ENCODE results near the gene KCNN4. TPM values are rescaled to one million over a fixed set of nuclear protein-coding genes. Genes with fewer than 3 reads are reported as not detected.

Gene KCNN4
- total RNA-seq, 1 experiment from 2014 or later = 29.7 TPM

- POLR2A ChIA-PET = interaction anchor here (1.7 kb wide), 1 partner anchor 56 kb away, joined by 8 read pairs; no protein-coding TSS in a partner anchor
Observed at GRCh38 chr19:43724896-43725295, 55.9 kb downstream of the KCNN4 start.

DNA sequence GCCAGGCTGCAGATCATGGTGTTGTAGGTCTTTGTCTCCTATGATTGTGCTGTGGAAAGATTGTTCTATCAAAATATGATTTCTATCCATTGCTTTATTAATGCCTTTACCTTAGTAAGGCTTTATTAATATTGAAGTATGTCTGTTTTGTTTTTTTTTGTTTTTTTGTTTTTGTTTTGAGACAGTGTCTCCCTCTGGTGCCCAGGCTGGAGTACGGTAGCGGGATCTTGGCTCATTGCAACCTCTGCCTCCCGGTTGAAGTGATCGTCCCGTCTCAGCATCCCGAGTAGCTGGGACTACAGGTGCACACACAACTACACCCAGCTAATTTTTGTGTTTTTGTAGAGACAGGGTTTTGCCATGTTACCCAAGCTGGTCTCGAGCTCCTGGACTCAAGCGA is 57.2 kb downstream of the KCNN4 start:
- Histone ChIP-seq H3K27ac (ENCODE audit: low read length) (no peak overlapping the region), H3K9me3 (ENCODE audit: control insufficient read depth, insufficient read depth, low read depth, low read length) (no peaks in the 10 kb centered on the region), H3K4me1 (ENCODE audit: control insufficient read depth, insufficient read depth, low read length) (no peaks in the 10 kb centered on the region), H3K27me3 (ENCODE audit: control insufficient read depth, insufficient read depth, low read length) (no peaks in the 10 kb centered on the region), H3K36me3 (ENCODE audit: control insufficient read depth, insufficient read depth, low read length) (no peaks in the 10 kb centered on the region), H3K4me3 (ENCODE audit: low read depth in 2 of 2, low read length in 2 of 2) (no peak overlapping the region)
- in situ Hi-C loops (cut with HindIII; ENCODE audit: low pct_unique_long_range_greater_than_20kb, low sequenced_read_pairs) (no loop called here), intact Hi-C loops (cut with micrococcal nuclease; ENCODE audit: unreplicated experiment) (no loop called here)
- no peak for DNase-seq (ENCODE audit: low read depth, low spot score)
- BruUV-seq (replicated peaks) = no TSS peak
- POLR2A ChIA-PET = interaction anchor here (0.7 kb wide), 1 partner anchor 61 kb away, joined by 3 read pairs; no protein-coding TSS in a partner anchor
- CTCF ChIA-PET = interaction anchor here (0.8 kb wide), 1 partner anchor 48 kb away, joined by 3 read pairs; no protein-coding TSS in a partner anchor
- ATAC-seq = no peak
- TF ChIP-seq SIN3A (IDR thresholded peaks at IDR 0.05; ENCODE audit: borderline replicate concordance, insufficient read depth, low read depth, low read length) = no peak

More at GRCh38 chr19:43724896-43725295, 55.9 kb downstream of the KCNN4 start:
- H3K27me3 ChIP-seq (ENCODE audit: control insufficient read depth, insufficient read depth, low read length) = no peaks in the 10 kb centered on the region
- H3K9me3 ChIP-seq (ENCODE audit: control insufficient read depth, insufficient read depth, low read depth, low read length) = no peaks in the 10 kb centered on the region
- DNase-seq (ENCODE audit: low read depth, low spot score) (no peak), ATAC-seq (no peak)
- H3K4me3 ChIP-seq (ENCODE audit: low read depth in 2 of 2, low read length in 2 of 2) = no peak overlapping the region
- TF ChIP-seq TCF7L2 (IDR thresholded peaks at IDR 0.05; ENCODE audit: low read depth, low read length) (no peak), POLR2AphosphoS5 (IDR thresholded peaks at IDR 0.05; ENCODE audit: low read depth, low read length) (no peak), SIN3A (IDR thresholded peaks at IDR 0.05; ENCODE audit: borderline replicate concordance, insufficient read depth, low read depth, low read length) (no peak)
- TF ChIP-seq, protein P1, sequence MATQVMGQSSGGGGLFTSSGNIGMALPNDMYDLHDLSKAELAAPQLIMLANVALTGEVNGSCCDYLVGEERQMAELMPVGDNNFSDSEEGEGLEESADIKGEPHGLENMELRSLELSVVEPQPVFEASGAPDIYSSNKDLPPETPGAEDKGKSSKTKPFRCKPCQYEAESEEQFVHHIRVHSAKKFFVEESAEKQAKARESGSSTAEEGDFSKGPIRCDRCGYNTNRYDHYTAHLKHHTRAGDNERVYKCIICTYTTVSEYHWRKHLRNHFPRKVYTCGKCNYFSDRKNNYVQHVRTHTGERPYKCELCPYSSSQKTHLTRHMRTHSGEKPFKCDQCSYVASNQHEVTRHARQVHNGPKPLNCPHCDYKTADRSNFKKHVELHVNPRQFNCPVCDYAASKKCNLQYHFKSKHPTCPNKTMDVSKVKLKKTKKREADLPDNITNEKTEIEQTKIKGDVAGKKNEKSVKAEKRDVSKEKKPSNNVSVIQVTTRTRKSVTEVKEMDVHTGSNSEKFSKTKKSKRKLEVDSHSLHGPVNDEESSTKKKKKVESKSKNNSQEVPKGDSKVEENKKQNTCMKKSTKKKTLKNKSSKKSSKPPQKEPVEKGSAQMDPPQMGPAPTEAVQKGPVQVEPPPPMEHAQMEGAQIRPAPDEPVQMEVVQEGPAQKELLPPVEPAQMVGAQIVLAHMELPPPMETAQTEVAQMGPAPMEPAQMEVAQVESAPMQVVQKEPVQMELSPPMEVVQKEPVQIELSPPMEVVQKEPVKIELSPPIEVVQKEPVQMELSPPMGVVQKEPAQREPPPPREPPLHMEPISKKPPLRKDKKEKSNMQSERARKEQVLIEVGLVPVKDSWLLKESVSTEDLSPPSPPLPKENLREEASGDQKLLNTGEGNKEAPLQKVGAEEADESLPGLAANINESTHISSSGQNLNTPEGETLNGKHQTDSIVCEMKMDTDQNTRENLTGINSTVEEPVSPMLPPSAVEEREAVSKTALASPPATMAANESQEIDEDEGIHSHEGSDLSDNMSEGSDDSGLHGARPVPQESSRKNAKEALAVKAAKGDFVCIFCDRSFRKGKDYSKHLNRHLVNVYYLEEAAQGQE (IDR thresholded peaks at IDR 0.05; ENCODE audit: insufficient read depth in 1 of 2, low read depth in 2 of 2, low read length in 1 of 2) = no peak
- TF ChIP-seq, protein P2, sequence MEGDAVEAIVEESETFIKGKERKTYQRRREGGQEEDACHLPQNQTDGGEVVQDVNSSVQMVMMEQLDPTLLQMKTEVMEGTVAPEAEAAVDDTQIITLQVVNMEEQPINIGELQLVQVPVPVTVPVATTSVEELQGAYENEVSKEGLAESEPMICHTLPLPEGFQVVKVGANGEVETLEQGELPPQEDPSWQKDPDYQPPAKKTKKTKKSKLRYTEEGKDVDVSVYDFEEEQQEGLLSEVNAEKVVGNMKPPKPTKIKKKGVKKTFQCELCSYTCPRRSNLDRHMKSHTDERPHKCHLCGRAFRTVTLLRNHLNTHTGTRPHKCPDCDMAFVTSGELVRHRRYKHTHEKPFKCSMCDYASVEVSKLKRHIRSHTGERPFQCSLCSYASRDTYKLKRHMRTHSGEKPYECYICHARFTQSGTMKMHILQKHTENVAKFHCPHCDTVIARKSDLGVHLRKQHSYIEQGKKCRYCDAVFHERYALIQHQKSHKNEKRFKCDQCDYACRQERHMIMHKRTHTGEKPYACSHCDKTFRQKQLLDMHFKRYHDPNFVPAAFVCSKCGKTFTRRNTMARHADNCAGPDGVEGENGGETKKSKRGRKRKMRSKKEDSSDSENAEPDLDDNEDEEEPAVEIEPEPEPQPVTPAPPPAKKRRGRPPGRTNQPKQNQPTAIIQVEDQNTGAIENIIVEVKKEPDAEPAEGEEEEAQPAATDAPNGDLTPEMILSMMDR (IDR thresholded peaks at IDR 0.05) = no peak
- BruUV-seq (replicated peaks) = no TSS peak
- CTCF ChIA-PET = interaction anchor here (0.6 kb wide), 2 partner anchors 23 to 57 kb away, joined by 3 read pairs; no protein-coding TSS in a partner anchor
- H3K4me1 ChIP-seq (ENCODE audit: control insufficient read depth, insufficient read depth, low read length) = no peaks in the 10 kb centered on the region
- intact Hi-C loops (cut with micrococcal nuclease; ENCODE audit: unreplicated experiment) = no loop called here
- H3K27ac ChIP-seq (ENCODE audit: low read length) = no peak overlapping the region
- in situ Hi-C loops (cut with HindIII; ENCODE audit: low pct_unique_long_range_greater_than_20kb, low sequenced_read_pairs) = no loop called here
- H3K36me3 ChIP-seq (ENCODE audit: control insufficient read depth, insufficient read depth, low read length) = no peaks in the 10 kb centered on the region; the same call in 1 of the 2 replicates

GRCh38 chr19:43721469-43722048 is 59.2 kb downstream of the KCNN4 start:
- DNase-seq (ENCODE audit: low read depth, low spot score) = no peak
- CTCF ChIA-PET = interaction anchor here (0.6 kb wide), 1 partner anchor 42 kb away, joined by 3 read pairs; no protein-coding TSS in a partner anchor
- H3K36me3 ChIP-seq (ENCODE audit: control insufficient read depth, insufficient read depth, low read length) = no peaks in the 10 kb centered on the region
- intact Hi-C loops (cut with micrococcal nuclease; ENCODE audit: unreplicated experiment) = no loop called here
- no TSS peak for BruUV-seq (replicated peaks)
- H3K27ac ChIP-seq (ENCODE audit: low read length) = no peak overlapping the region
- no peaks in the 10 kb centered on the region for H3K4me1 ChIP-seq (ENCODE audit: control insufficient read depth, insufficient read depth, low read length)
- no peaks in the 10 kb centered on the region for H3K9me3 ChIP-seq (ENCODE audit: control insufficient read depth, insufficient read depth, low read depth, low read length)
- no peak overlapping the region for H3K4me3 ChIP-seq (ENCODE audit: low read depth in 2 of 2, low read length in 2 of 2)
- no peaks in the 10 kb centered on the region for H3K27me3 ChIP-seq (ENCODE audit: control insufficient read depth, insufficient read depth, low read length)
- ATAC-seq = no peak
- in situ Hi-C loops (cut with HindIII; ENCODE audit: low pct_unique_long_range_greater_than_20kb, low sequenced_read_pairs) = no loop called here
- TF ChIP-seq TCF7L2 (IDR thresholded peaks at IDR 0.05; ENCODE audit: low read depth, low read length) (no peak), POLR2AphosphoS5 (IDR thresholded peaks at IDR 0.05; ENCODE audit: low read depth, low read length) (no peak), SIN3A (IDR thresholded peaks at IDR 0.05; ENCODE audit: borderline replicate concordance, insufficient read depth, low read depth, low read length) (no peak)
- TF ChIP-seq, protein P2 (IDR thresholded peaks at IDR 0.05) = no peak
- TF ChIP-seq, protein P1 (IDR thresholded peaks at IDR 0.05; ENCODE audit: insufficient read depth in 1 of 2, low read depth in 2 of 2, low read length in 1 of 2) = no peak
- POLR2A ChIA-PET = interaction anchor here (0.6 kb wide), 1 partner anchor 24 kb away, joined by 5 read pairs; no protein-coding TSS in a partner anchor
